GM12878 (cell line): ENCODE data around the gene FOXL1. TPM values are rescaled to one million over a fixed set of nuclear protein-coding genes. Genes with fewer than 3 reads are reported as not detected.

Experiments
- ATAC-seq: fragments of 200-7000 bp; cut with Tn5 transposase; 3 replicates; pipeline ENCODE4 v1.9.1; 2020; ENCODE audit warnings: mild to moderate bottlenecking, moderate library complexity
- BruUV-seq: library from RNA; stranded (reverse); fragments of 400-500 nt; replicated peaks from 2 replicates; lab custom pipeline; 2021; lab: Mats Ljungman, UMichigan
- CTCF ChIA-PET: fragments of 300-600 bp; sonication (Branson Sonifier 250); formaldehyde crosslinking; extraction: SDS; loops from one replicate; lab custom pipeline; 2021; ENCODE audit warnings: inconsistent platforms; lab: Yijun Ruan, JAX
- POLR2A ChIA-PET: fragments of 350-600 bp; formaldehyde crosslinking; extraction: SDS; loops from one replicate; lab custom pipeline; 2021; ENCODE audit warnings: inconsistent platforms; lab: Charles Lee
- RAD21 ChIA-PET: fragments of 300-600 bp; sonication (Branson Sonifier 250); formaldehyde crosslinking; loops from one replicate; lab custom pipeline; 2023; ENCODE audit warnings: antibody characterized with exemption; ENCODE audit not compliant: unreplicated experiment; lab: Charles Lee
- SMC1A ChIA-PET: fragments of 300-600 bp; sonication (Branson Sonifier 250); formaldehyde crosslinking; loops from one replicate; lab custom pipeline; 2023; ENCODE audit not compliant: unreplicated experiment, uncharacterized antibody; lab: Charles Lee
- DNase-seq: peaks from one replicate; pipeline ENCODE4 v3.0.0-alpha.2; 2011; ENCODE audit warnings: low read depth, low spot score
- FAIRE-seq: peaks from 3 replicates; lab custom pipeline; 2011; peaks lifted over from hg19 to GRCh38; lab: Jason Lieb, UNC
- H2AFZ ChIP-seq: 2 replicates; pipeline ENCODE4 v1.6.0; 2011; ENCODE audit warnings: low read depth, low read length, control low read depth; ENCODE audit not compliant: control insufficient read depth
- H3K27ac ChIP-seq: 2 replicates; pipeline ENCODE4 v1.5.1; 2011; ENCODE audit warnings: control low read depth; ENCODE audit not compliant: control insufficient read depth, insufficient read depth
- H3K27me3 ChIP-seq, 2 experiments: replicated peaks in 1 of 2; 2 replicates each; pipeline versions ENCODE4 v1.6.0 to v1.6.1; 2011; ENCODE audit warnings: low read length in 1 of 2; ENCODE audit not compliant: control insufficient read depth in 2 of 2, insufficient read depth in 2 of 2
- H3K36me3 ChIP-seq, 2 experiments: 2 replicates each; pipeline ENCODE4 v1.5.1; 2011; ENCODE audit warnings: low read length in 1 of 2; ENCODE audit not compliant: control insufficient read depth in 2 of 2, insufficient read depth in 2 of 2
- H3K4me1 ChIP-seq: 2 replicates; pipeline ENCODE4 v1.6.1; 2011; ENCODE audit warnings: mild to moderate bottlenecking, low read length, moderate library complexity, mixed read lengths; ENCODE audit not compliant: control insufficient read depth, insufficient read depth
- H3K4me2 ChIP-seq: 2 replicates; pipeline ENCODE4 v1.6.0; 2011; ENCODE audit warnings: control low read depth; ENCODE audit not compliant: control insufficient read depth, insufficient read depth
- H3K4me3 ChIP-seq: fragments of 200-600 bp; sonication (generic); 2 replicates; pipeline ENCODE4 v1.5.1; 2016
- H3K79me2 ChIP-seq: 2 replicates; pipeline ENCODE4 v1.6.0; 2011; ENCODE audit warnings: low read length; ENCODE audit not compliant: control insufficient read depth, insufficient read depth
- H3K9ac ChIP-seq: 2 replicates; pipeline ENCODE4 v1.8.0; 2011; ENCODE audit warnings: low read length, control low read depth, mixed read lengths; ENCODE audit not compliant: control insufficient read depth, insufficient read depth
- H3K9me3 ChIP-seq: replicated peaks from 3 replicates; pipeline ENCODE4 v1.5.1; 2011; ENCODE audit warnings: mild to moderate bottlenecking, low read length; ENCODE audit not compliant: control insufficient read depth, insufficient read depth
- H4K20me1 ChIP-seq: 2 replicates; pipeline ENCODE4 v1.6.0; 2011; ENCODE audit not compliant: control insufficient read depth, insufficient read depth
- IRF5 ChIP-seq: fragments of 450-650 bp; IDR thresholded peaks from 2 replicates; pipeline ENCODE4 v1.6.1; 2017; ENCODE audit warnings: borderline replicate concordance
- JUND ChIP-seq: IDR thresholded peaks from 2 replicates; pipeline ENCODE4 v1.6.1; 2012; ENCODE audit warnings: low read depth, mild to moderate bottlenecking, low read length, improper control_type of control experiment, moderate library complexity
- SPI1 ChIP-seq: IDR thresholded peaks from 2 replicates; pipeline ENCODE4 v1.6.1; 2011; ENCODE audit warnings: low read depth, mild to moderate bottlenecking, low read length, moderate library complexity, borderline replicate concordance; ENCODE audit not compliant: insufficient read depth
- STAT3 ChIP-seq: IDR thresholded peaks from 2 replicates; pipeline ENCODE4 v1.6.1; 2011; ENCODE audit warnings: low read depth, low read length, improper control_type of control experiment
- YY1 ChIP-seq: IDR thresholded peaks from 2 replicates; pipeline ENCODE4 v1.6.1; 2011; ENCODE audit warnings: low read depth, mild to moderate bottlenecking, low read length
- ZBTB40 ChIP-seq: fragments of 450-650 bp; IDR thresholded peaks from 2 replicates; pipeline ENCODE4 v1.6.1; 2016; ENCODE audit warnings: mild to moderate bottlenecking, moderate library complexity, borderline replicate concordance
- ZNF207 ChIP-seq: fragments of 450-650 bp; IDR thresholded peaks from 2 replicates; pipeline ENCODE4 v1.6.1; 2014; ENCODE audit warnings: antibody characterized with exemption, mild to moderate bottlenecking, borderline replicate concordance
- ZNF274 ChIP-seq: IDR thresholded peaks from one replicate; pipeline ENCODE4 v1.8.0; 2011; ENCODE audit not compliant: insufficient read length, insufficient read depth
- WGBS: methylation state at CpG from one replicate; pipeline ENCODE4 v1.1.6; 2016; ENCODE audit warnings: low lambda C conversion rate; ENCODE audit not compliant: insufficient replicate concordance, insufficient coverage; ENCODE audit errors: missing lambda C conversion rate; 5-methylcytosine and 5-hydroxymethylcytosine counted together
- in situ Hi-C: fragments of 300-500 bp; cut with MboI; formaldehyde crosslinking; loops from 9 replicates; pipeline ENCODE4 v1.14.3; 2018; ENCODE audit warnings: mixed read lengths
- intact Hi-C: fragments of 100-400 bp; cut with micrococcal nuclease; formaldehyde crosslinking; loops from one replicate; pipeline ENCODE4 v1.14.2; 2022; ENCODE audit not compliant: unreplicated experiment
- polyA plus RNA-seq, 11 experiments: library from polyadenylated mRNA; depleted of rRNA in 4 of 11; unstranded in 6 of 11; stranded (reverse) in 5 of 11; fragments of >200 nt; fragmentation: Nextera tagmentation in 4 of 11; fragmentation: Illumina TruSeq in 1 of 11; extraction: Ambion mirVana in 4 of 11; extraction: Trizol in 1 of 11; gene quantifications; 1 replicate in 1 of 11; 2 replicates in 10 of 11; pipeline versions ENCODE4 v1.2.1 to v1.2.3, GENCODE V29; 2011 to 2016; ENCODE audit warnings: inconsistent platforms in 2 of 11, missing spikeins in 2 of 11, low read depth in 1 of 11
- total RNA-seq, 4 experiments: library from RNA; depleted of rRNA in 3 of 4; stranded (reverse); fragments of >200 nt in 3 of 4; fragmentation: Illumina TruSeq in 1 of 4; extraction: Trizol in 1 of 4; gene quantifications; 2 replicates each; pipeline versions ENCODE4 v1.2.1 to v1.2.3, GENCODE V29; 2013 to 2021
- TF ChIP-seq, protein P1 (sequence below): IDR thresholded peaks from 2 replicates; pipeline ENCODE4 v1.6.1; 2012; ENCODE audit warnings: mild to moderate bottlenecking, low read depth, low read length

FOXL1 gene
- total and polyA plus RNA-seq, 10 of the 15 experiments (the other 5 are each of a cell fraction or from before 2014, with no cell fraction given): 0.05 TPM; not detected in 9

DNA sequence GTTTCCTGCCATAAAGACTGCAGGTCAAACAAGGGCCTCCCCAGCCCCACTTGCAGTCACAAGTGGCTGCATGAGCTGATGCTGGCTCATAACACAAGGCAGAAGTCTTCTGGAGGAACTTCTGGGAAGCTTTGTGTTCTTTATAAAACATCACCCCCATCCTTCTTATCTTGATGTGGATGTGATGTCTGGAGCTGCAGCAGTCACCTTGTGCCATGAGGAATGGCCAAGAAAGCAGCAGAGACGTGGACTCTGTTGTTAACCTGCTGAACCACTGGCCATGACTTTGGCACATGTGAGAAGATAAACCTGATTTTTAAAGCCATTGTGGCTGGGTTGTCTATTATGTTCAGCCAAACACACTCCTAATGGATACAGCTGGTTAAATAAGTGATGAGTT, 41.8 kb downstream of the FOXL1 start:
- Histone ChIP-seq H3K4me1 (no peaks in the 10 kb centered on the region), H3K79me2 (no peaks in the 10 kb centered on the region), H3K27me3 (no peaks in the 10 kb centered on the region; a peak in 1 of 4 replicates), H3K36me3 (no peaks in the 10 kb centered on the region), H3K27ac (no peak overlapping the region), H4K20me1 (no peaks in the 10 kb centered on the region; the same call in 1 of the 2 replicates), H3K4me2 (no peak overlapping the region), H3K9me3 (no peaks in the 10 kb centered on the region), H3K9ac (no peak overlapping the region), H3K4me3 (no peak overlapping the region), H2AFZ (no peak overlapping the region)
- in situ Hi-C loops: no loop called here
- 0% methylated on average over 1 of the region's 1 CpG for WGBS
- intact Hi-C loops: no loop called here
- SMC1A ChIA-PET: no interaction called here
- POLR2A ChIA-PET: no interaction called here
- no peak for DNase-seq
- ATAC-seq: no peak
- TF ChIP-seq JUND: no peak
- TF ChIP-seq SPI1: no peak
- TF ChIP-seq, protein P1, sequence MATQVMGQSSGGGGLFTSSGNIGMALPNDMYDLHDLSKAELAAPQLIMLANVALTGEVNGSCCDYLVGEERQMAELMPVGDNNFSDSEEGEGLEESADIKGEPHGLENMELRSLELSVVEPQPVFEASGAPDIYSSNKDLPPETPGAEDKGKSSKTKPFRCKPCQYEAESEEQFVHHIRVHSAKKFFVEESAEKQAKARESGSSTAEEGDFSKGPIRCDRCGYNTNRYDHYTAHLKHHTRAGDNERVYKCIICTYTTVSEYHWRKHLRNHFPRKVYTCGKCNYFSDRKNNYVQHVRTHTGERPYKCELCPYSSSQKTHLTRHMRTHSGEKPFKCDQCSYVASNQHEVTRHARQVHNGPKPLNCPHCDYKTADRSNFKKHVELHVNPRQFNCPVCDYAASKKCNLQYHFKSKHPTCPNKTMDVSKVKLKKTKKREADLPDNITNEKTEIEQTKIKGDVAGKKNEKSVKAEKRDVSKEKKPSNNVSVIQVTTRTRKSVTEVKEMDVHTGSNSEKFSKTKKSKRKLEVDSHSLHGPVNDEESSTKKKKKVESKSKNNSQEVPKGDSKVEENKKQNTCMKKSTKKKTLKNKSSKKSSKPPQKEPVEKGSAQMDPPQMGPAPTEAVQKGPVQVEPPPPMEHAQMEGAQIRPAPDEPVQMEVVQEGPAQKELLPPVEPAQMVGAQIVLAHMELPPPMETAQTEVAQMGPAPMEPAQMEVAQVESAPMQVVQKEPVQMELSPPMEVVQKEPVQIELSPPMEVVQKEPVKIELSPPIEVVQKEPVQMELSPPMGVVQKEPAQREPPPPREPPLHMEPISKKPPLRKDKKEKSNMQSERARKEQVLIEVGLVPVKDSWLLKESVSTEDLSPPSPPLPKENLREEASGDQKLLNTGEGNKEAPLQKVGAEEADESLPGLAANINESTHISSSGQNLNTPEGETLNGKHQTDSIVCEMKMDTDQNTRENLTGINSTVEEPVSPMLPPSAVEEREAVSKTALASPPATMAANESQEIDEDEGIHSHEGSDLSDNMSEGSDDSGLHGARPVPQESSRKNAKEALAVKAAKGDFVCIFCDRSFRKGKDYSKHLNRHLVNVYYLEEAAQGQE: no peak
- TF ChIP-seq IRF5: no peak
- TF ChIP-seq ZBTB40: no peak
- TF ChIP-seq STAT3: no peak
- no peak for TF ChIP-seq ZNF207
- TF ChIP-seq ZNF274: no peak
- TF ChIP-seq YY1: no peak
- RAD21 ChIA-PET: no interaction called here
- CTCF ChIA-PET: interaction anchor here (0.6 kb wide), 1 partner anchor 659 kb away, joined by 3 read pairs; no protein-coding TSS in a partner anchor
- FAIRE-seq: no peak
- BruUV-seq: no TSS peak
